PFSK-1 (cell line): Measurements from ENCODE around the gene TNNT3.

Experiments
- FOXP2 ChIP-seq: optimal IDR thresholded peaks from 2 replicates; pipeline ENCODE3; 2011; ENCODE audit warnings: borderline replicate concordance, control low read depth, inconsistent platforms; ENCODE audit not compliant: insufficient read depth; ENCODE audit errors: extremely low read length, extremely low read depth
- POLR2AphosphoS5 ChIP-seq: IDR thresholded peaks from 2 replicates; pipeline ENCODE4 v1.6.1; 2012; ENCODE audit warnings: low read depth, mild to moderate bottlenecking, control low read depth, low read length, moderate library complexity
- SIN3A ChIP-seq: IDR thresholded peaks from 2 replicates; pipeline ENCODE4 v1.6.1; 2012; ENCODE audit warnings: mild to moderate bottlenecking, low read length, moderate library complexity, borderline replicate concordance; ENCODE audit not compliant: insufficient read depth
- TAF1 ChIP-seq: IDR thresholded peaks from 2 replicates; pipeline ENCODE4 v1.6.1; 2012; ENCODE audit warnings: low read length, control low read depth, borderline replicate concordance; ENCODE audit not compliant: insufficient read depth
- TF ChIP-seq, protein P1 (sequence below), 2 experiments: IDR thresholded peaks; 2 replicates each; pipeline versions ENCODE4 v1.6.1 to v1.8.0; 2011 to 2012; ENCODE audit warnings: low read depth in 2 of 2, low read length in 2 of 2, control low read depth in 1 of 2, inconsistent platforms in 1 of 2, mild to moderate bottlenecking in 1 of 2, moderate library complexity in 1 of 2; ENCODE audit not compliant: insufficient read depth in 1 of 2

The TNNT3 gene

GRCh38 chr11:1924181-1924580 is 4.7 kb downstream of the TNNT3 start:
- TF ChIP-seq TAF1 (no peak), FOXP2 (no peak), SIN3A (no peak), POLR2AphosphoS5 (no peak)
- TF ChIP-seq, protein P1, sequence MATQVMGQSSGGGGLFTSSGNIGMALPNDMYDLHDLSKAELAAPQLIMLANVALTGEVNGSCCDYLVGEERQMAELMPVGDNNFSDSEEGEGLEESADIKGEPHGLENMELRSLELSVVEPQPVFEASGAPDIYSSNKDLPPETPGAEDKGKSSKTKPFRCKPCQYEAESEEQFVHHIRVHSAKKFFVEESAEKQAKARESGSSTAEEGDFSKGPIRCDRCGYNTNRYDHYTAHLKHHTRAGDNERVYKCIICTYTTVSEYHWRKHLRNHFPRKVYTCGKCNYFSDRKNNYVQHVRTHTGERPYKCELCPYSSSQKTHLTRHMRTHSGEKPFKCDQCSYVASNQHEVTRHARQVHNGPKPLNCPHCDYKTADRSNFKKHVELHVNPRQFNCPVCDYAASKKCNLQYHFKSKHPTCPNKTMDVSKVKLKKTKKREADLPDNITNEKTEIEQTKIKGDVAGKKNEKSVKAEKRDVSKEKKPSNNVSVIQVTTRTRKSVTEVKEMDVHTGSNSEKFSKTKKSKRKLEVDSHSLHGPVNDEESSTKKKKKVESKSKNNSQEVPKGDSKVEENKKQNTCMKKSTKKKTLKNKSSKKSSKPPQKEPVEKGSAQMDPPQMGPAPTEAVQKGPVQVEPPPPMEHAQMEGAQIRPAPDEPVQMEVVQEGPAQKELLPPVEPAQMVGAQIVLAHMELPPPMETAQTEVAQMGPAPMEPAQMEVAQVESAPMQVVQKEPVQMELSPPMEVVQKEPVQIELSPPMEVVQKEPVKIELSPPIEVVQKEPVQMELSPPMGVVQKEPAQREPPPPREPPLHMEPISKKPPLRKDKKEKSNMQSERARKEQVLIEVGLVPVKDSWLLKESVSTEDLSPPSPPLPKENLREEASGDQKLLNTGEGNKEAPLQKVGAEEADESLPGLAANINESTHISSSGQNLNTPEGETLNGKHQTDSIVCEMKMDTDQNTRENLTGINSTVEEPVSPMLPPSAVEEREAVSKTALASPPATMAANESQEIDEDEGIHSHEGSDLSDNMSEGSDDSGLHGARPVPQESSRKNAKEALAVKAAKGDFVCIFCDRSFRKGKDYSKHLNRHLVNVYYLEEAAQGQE (IDR thresholded peaks at IDR 0.05; ENCODE audit: insufficient read depth in 1 of 2, low read depth in 2 of 2, low read length in 2 of 2), result no peak

DNA sequence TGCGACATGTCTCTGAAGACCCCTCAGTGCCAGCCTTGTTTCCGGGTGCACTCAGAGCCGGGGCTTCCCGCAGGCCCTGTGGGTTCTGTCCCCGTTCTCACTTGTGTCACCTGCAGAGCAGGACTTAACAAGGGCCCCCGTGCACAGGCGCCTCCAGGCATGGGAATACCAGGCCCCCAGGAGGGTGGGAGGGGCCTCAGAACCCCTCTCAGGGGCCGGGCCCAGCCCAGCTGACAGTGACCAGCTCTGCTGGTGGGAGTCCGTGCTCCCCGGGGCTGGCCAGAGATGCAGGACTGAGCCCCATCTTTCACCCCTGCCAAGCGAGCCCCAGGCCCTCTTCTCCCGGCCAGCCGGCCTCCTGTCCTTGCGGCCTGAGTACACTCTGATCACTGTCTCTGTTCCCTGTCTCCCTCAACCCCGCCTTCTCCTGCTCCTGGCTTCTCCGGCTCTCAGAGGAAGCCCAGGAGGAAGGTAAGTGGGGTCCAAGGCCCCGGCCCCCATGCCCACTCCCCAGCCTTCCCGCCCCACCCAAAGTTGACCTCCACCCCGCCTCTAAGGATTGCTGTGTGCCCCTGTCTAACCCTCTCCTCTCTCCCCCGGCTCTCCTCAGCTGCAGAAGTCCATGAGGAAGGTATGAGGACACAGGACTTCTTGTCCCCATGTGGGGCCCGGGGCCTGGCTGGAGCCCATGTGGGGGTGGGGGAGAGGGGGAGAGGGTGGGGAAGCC is 5.3 kb downstream of the TNNT3 start:
- TF ChIP-seq FOXP2 (no peak), POLR2AphosphoS5 (no peak), TAF1 (no peak), SIN3A (no peak)
- TF ChIP-seq, protein P1 (IDR thresholded peaks at IDR 0.05; ENCODE audit: insufficient read depth in 1 of 2, low read depth in 2 of 2, low read length in 2 of 2), result no peak

- TF ChIP-seq FOXP2 (no peak), POLR2AphosphoS5 (no peak), SIN3A (no peak)
Measured at GRCh38 chr11:1925373-1926155, 6.1 kb downstream of the TNNT3 start.

DNA sequence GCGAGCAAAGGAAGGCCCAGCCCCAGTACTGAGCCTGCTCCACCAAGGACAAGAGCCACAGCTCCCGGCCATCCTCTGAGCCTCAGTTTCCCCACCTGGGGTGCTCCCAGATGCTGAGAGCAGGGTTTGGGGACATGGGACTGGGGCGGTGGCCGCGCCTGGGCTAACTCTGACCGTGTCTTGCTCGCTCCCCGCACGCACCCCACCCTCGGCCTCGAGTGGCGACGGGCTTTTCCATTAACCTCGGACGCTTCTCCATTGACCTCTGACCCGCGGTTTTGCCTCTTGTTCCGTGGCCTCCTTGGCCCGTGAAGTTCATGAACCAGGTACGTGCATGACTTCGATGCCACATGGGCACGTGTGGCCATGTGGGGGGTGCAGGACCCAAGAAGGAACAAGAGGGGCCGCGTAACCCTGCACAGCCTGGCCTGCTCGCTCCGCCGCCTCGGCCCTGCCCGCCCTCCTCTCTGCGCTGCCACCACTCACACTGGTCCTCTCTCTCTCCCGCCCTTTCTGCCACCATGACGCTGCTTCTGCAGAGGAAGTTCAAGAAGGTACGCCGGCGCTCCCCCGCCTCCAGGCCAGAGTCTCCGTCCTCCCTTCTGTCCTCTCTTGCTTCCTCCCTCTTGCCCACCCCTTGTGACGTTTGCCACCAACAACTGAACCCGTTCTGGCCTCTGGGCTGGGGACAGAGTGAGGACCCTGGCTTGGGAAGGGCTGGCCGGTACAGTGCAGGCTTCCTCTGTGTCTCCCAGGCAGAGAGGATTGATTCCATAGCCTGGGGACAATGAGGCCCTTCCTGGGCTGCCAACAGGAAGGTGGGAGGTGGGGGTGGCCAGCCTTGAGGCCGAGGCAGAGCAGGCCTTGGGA is 6.9 kb downstream of the TNNT3 start:
- TF ChIP-seq POLR2AphosphoS5 (no peak), FOXP2 (no peak), SIN3A (no peak), TAF1 (no peak)
- TF ChIP-seq, protein P1 (IDR thresholded peaks at IDR 0.05; ENCODE audit: insufficient read depth in 1 of 2, low read depth in 2 of 2, low read length in 2 of 2), result no peak
